ENCODE measurements around the gene PLEKHG3.

GRCh38 chr14:64656986-64657385 lies 47.2 kb upstream of the PLEKHG3 start:
- TF ChIP-seq CTCF (IDR thresholded peaks at IDR 0.05) = no peak
- TF ChIP-seq ZFX (IDR thresholded peaks at IDR 0.05; ENCODE audit: borderline replicate concordance) = no peak

Measured in 22Rv1 (cell line).